HG02678 (cell line): ENCODE data around the gene BSND.

ENCODE experiments used
- ATAC-seq: cut with Tn5 transposase; IDR thresholded peaks from one replicate; pipeline ENCODE4 v1.9.1; 2021; ENCODE audit warnings: mild to moderate bottlenecking, moderate library complexity; ENCODE audit not compliant: unreplicated experiment

The BSND gene

GRCh38 chr1:55045430-55045829 is 46.7 kb downstream of the BSND start:
- no peak for ATAC-seq

- ATAC-seq = no peak
These were observed 48.1 kb downstream of the BSND start for GRCh38 chr1:55046871-55047270.

GRCh38 chr1:55047611-55048010 is 48.9 kb downstream of the BSND start:
- ATAC-seq = no peak

GRCh38 chr1:55048453-55049270 is 49.9 kb downstream of the BSND start:
- ATAC-seq = no peak

- no peak for ATAC-seq
These were observed 50.7 kb downstream of the BSND start for GRCh38 chr1:55049271-55049913.

GRCh38 chr1:55049914-55050278 is 51.2 kb downstream of the BSND start:
- no peak for ATAC-seq

GRCh38 chr1:55050283-55050682 is 51.5 kb downstream of the BSND start:
- ATAC-seq = no peak

GRCh38 chr1:55051169-55051568 is 52.4 kb downstream of the BSND start:
- no peak for ATAC-seq

GRCh38 chr1:55051621-55052020 is 52.9 kb downstream of the BSND start:
- no peak for ATAC-seq

GRCh38 chr1:55052221-55053142 is 53.7 kb downstream of the BSND start:
- ATAC-seq = no peak

GRCh38 chr1:55053265-55053954 is 54.7 kb downstream of the BSND start:
- ATAC-seq = no peak

GRCh38 chr1:55054396-55054795 is 55.7 kb downstream of the BSND start:
- no peak for ATAC-seq

GRCh38 chr1:55055084-55055882 is 56.5 kb downstream of the BSND start:
- no peak for ATAC-seq

- no peak for ATAC-seq
These were observed 57.4 kb downstream of the BSND start for GRCh38 chr1:55055951-55056631.

GRCh38 chr1:55056632-55056992 is 57.9 kb downstream of the BSND start:
- ATAC-seq = no peak

GRCh38 chr1:55057270-55057955 is 58.7 kb downstream of the BSND start:
- no peak for ATAC-seq

- no peak for ATAC-seq
These were observed 59.2 kb downstream of the BSND start for GRCh38 chr1:55057956-55058298.

GRCh38 chr1:55059302-55060132 is 60.8 kb downstream of the BSND start:
- ATAC-seq = no peak
